GM19438 (cell line): Measurements from ENCODE around the gene REXO4.
"Not testable (repeated sequence)": the region's sequence is repeated elsewhere in the genome, so short reads cannot be mapped to it uniquely, and the experiment has no call there.

Source experiments
- ATAC-seq: cut with Tn5 transposase; IDR thresholded peaks from one replicate; pipeline ENCODE4 v1.9.1; 2021; ENCODE audit warnings: low read depth; ENCODE audit not compliant: unreplicated experiment

The REXO4 gene

DNA sequence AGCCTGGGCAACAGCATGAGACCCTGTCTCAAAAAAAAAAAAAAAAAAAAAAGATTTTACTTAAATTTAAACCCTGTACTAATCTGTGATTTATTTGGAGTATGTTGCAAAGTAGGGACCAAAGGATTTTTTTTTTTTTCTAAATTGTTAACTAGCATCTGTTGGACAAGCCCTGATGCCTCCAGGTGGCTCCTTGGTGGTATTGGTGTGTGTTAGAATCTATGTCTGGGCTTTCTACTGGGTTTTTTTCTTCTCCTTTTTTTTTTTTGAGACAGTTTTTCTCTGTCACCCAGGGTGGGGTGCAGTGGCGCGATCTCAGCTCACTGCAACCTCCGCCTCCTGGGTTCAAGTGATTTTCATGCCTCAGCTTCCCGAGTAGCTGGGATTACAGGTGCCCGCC, 34.1 kb upstream of the REXO4 start:
- ATAC-seq = not testable (repeated sequence)

DNA sequence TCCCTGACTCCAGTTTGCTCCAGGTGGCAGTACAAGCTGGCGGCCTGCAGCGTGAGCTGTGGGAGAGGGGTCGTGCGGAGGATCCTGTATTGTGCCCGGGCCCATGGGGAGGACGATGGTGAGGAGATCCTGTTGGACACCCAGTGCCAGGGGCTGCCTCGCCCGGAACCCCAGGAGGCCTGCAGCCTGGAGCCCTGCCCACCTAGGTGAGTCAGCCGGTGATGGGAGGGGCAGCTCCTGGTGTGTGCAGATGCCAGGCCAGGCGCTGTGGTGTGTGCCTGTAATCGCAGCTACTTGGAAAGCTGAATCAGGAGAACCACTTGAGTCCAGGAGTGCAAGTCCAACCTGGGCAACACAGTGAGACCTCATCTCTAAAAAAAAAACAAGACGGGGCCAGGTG, 31.9 kb upstream of the REXO4 start:
- no peak for ATAC-seq

DNA sequence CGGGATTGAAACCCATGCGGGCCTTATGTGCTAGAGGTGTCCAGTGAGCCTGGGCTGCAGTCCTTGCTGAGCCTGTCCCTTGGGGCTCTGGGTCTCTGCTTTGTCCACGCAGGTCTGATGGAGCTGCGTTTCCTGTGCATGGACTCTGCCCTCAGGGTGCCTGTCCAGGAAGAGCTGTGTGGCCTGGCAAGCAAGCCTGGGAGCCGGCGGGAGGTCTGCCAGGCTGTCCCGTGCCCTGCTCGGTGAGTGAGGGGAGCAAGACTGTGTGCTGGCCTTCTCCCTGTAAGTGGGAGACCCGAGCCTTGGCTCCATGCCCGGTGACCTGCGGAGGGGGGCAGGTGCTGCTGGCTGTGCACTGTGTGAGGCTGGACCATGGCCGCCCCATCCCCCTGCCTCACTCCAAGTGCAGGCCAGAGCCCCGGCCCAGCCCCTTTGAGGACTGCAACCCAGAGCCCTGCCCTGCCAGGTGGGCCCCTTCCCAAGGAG, 30.7 kb upstream of the REXO4 start:
- no peak for ATAC-seq

DNA sequence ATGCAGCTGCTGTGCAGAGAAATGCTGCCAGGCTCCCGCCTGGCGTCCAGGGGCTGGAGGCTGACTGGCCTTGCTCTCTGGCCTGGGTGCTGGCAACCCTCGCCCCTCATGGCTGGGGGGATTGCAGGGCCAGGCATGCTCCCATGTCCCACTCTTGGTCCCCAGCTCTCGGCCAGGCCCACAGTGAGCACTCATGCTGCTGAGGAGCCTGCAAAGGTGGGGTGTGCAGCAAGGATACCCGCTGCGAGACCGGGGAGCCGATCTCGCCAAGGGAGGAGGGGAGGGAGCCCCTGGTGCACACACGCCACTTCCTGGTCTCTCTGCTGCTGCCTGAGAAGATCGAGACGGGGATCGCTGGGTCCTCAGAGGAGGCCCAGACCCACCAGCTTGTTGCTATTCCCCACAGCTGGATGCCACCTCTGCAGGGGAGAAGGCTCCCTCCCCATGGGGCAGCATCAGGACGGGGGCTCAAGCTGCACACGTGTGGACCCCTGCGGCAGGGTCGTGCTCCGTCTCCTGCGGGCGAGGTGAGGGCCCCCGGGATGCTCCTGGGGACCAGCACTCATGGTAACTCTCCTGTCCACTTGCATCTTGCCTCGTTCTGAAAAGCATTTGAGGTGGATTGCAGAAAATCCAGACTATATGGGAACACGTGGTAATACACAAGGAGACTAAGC, 27.6 kb upstream of the REXO4 start:
- ATAC-seq = no peak

DNA sequence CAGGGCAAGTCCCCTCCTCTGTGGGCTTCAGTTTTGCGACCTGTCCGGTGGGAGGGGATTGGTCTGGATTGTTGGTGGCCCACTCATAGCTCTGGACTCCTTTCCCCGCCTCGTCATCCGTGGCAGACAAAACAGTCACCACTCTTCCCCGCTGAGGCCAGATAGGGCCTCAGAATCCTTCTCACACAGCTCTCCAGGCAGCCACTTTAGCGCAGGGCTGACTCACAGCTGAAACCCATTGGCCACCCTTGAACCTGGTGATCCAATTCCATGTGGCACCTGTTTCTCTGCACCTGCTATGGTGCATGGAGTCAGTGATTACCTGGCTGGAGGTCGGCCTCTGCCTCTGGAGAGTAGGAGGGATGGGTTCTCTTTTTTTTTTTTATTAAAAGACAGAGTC, 26.2 kb upstream of the REXO4 start:
- ATAC-seq = no peak

DNA sequence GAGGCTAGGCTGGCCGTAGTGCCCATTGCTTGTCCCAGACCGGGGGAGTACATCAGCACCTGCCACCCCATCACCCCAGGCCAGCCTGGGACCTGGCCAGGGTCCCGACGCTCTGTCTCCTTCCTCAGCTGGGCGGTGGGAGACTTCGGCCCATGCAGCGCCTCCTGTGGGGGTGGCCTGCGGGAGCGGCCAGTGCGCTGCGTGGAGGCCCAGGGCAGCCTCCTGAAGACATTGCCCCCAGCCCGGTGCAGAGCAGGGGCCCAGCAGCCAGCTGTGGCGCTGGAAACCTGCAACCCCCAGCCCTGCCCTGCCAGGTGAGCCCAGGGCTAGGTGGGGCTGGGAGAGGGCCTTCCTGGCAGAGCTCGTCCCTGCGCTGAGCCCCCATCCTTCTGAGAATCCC, 25.4 kb upstream of the REXO4 start:
- no peak for ATAC-seq

DNA sequence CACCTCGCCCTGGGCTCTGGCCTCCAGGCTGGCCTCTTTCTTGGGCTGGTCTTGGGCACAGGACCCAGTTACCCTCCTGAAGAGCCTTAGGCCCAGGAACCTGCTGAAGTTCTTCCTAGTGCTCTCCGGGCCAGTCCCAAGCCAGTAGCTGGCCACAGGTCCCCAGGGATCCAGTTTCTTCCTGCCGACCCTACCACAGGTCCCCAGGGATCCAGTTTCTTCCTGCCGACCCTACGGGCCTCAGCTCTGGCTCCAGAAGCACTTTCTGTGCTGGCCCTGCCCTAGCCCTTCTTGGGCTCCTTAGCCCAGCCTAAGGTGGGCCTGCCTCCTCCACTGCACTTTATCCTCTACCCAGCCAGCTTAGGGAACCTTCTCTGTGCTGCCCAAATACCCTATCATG, 23.8 kb upstream of the REXO4 start:
- no peak for ATAC-seq

DNA sequence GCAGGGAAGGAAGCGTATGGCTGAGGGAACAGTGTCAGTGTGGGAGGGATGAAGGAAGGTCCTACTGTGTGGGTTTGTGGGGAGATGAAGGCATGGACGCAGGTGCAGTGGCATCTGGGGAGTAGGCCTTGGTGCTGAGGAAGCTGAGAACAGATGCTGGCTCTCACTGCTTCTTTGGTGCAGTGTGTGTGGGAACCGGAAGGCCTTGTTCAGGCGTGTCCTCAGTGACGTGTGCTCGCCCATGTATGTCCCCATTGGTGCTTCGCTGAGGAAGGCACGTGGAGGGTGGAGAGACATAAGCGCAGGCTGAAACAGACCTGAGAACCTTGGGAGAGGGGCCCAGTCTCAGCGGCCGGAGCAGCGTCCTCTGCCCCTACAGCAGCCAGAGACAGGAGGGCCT, 23.1 kb upstream of the REXO4 start:
- ATAC-seq = peak; percentile 79

DNA sequence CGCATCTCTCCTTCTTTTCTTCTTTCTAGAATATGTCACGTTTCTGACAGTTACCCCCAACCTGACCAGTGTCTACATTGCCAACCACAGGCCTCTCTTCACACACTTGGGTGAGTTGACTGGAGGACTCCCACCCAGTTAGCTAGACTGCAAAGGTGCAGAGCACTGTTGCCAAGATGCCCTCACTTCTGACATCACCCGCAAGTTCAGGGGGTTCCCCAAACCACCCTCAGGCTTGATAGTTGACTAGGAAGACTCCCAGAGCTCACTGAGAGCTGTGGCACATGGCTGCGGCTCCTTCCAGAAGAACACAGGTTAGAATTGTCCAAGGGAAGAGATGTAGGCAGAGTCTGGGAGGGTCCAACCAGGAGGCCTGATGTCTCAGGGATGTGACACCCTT, 21.5 kb upstream of the REXO4 start:
- no peak for ATAC-seq

DNA sequence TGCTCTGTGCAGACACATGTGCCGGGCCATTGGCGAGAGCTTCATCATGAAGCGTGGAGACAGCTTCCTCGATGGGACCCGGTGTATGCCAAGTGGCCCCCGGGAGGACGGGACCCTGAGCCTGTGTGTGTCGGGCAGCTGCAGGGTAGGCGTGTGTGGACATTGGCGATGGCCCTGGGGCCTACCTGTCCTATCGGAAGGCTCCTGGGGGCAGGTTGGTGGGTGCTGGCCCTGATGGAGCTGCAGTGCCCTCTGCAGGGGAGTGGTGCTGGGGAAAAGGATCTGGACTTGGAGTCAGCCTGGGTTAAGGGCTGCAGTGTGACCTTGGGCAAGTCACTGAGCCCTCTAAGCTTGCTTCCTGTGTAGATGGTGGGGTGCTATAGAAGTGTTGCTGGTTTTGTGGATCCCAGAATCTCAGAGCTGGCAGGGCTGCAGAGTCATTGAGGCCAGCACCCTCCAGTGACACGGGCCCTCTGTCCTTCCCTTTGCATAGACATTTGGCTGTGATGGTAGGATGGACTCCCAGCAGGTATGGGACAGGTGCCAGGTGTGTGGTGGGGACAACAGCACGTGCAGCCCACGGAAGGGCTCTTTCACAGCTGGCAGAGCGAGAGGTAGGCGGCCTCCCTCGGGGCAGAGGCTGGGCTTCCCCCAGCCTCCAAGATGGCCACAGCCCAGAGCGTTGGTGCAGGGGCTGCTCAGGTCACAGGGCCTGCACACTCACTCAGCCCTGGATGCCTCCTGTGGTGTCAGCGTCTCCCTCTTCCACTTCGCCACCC, 20.1 kb upstream of the REXO4 start:
- ATAC-seq = no peak

DNA sequence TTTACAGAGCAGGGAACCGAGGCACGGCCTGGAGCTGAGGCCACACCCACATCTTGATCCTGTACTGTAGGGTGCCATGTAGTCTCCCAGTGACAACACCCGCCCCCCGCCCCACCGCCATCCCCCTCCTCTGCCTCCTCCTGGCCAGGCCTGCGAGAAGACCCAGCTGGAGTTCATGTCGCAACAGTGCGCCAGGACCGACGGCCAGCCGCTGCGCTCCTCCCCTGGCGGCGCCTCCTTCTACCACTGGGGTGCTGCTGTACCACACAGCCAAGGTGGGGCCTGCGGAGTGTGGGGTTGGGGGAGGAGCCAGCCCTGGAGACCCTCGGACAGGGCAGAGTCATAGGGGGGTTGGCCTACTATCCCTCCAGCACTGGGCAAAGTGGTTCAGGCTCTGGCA, 18.9 kb upstream of the REXO4 start:
- ATAC-seq = no peak

DNA sequence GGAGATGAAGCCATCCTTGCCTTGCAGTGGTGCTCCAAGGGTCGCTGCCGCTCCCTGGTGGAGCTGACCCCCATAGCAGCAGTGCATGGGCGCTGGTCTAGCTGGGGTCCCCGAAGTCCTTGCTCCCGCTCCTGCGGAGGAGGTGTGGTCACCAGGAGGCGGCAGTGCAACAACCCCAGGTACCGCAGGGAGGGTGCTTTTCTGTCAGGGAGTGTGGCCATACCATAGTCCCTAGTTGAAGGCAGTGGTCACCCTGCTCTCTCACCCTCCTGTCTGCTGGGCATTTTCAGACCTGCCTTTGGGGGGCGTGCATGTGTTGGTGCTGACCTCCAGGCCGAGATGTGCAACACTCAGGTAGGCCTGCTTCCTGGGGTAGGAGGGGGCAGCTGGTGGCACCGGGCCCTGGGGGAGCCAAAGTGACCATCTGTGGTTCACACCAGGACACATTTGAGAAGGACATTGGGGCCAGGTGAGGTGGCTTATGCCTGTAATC, 15.6 kb upstream of the REXO4 start:
- ATAC-seq = no peak

DNA sequence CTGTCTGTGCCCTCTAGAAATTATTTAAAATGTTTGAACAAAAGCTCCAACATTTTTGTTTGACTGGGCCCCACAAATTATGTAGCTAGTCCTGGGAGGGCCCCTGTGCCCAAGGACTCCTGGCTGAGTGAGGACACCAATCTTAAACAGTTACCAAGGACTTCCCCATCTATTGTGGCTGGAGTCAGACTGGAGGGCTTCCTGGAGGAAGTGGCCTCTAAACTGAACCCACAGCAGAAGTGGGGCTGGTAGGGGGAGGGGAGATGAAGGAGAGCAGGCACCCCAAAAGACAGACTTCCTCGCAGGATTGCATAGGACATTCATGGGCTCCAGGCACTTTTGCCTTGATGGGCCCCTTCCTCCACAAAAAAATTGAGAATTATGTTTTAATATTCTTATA, 12.4 kb upstream of the REXO4 start:
- ATAC-seq = no peak

DNA sequence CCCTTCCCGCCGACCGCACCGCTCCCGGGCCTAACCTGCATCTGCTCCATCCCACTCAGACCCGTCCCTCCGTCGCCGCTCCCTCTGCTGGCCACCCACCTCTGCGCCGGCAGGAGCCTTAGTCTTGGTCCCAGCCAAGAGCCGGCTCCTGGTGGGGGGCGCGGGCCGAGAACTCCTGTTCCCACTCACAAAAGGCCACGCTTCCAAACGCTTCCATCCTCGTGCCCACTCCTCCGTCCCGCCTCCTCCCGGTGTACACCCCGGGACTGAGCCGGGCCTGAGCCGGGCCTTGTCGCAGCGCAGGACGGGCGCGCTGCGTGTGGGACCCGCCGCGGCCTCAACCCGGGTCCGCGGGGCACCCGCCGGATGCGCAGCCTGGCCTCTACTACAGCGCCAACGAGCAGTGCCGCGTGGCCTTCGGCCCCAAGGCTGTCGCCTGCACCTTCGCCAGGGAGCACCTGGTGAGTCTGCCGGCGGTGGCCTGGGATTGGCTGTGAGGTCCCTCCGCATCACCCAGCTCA, 11.9 kb upstream of the REXO4 start:
- ATAC-seq = no peak

DNA sequence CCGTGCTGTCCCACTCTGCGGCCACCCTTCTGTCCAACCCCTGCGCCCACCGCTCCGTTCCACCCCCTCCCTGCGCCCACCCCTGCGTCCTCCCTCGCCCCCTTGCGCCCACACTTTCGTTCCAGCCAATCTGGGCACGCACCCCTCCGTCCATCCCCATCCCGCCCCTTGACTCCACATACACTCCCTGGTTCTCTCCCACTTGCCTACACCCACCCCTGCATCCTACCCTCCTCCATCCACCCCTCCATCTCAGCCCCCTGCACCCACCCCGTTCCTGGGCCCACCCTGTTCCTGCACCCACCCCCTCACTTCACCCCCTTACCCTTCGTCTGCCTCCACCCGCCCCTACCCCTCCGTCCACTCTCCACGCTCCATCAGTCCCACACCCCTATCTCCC, 11.4 kb upstream of the REXO4 start:
- ATAC-seq = no peak

DNA sequence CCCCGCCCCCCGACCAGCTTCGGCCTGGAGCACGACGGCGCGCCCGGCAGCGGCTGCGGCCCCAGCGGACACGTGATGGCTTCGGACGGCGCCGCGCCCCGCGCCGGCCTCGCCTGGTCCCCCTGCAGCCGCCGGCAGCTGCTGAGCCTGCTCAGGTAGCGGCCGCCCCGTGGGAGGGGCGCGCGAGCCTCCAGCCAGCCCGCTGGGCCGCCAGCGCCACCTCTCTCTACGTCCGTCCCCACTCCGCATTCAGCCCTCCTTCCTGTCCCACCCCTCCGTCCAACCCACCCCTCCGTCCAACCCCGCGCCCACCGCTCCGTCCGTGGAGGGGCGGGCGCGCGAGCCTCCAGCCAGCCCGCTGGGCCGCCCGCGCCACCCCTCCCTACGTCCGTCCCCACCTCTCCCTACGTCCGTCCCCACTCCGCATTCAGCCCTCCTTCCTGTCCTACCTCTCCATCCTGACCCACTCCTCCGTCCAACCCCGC, 10.8 kb upstream of the REXO4 start:
- ATAC-seq = no peak

DNA sequence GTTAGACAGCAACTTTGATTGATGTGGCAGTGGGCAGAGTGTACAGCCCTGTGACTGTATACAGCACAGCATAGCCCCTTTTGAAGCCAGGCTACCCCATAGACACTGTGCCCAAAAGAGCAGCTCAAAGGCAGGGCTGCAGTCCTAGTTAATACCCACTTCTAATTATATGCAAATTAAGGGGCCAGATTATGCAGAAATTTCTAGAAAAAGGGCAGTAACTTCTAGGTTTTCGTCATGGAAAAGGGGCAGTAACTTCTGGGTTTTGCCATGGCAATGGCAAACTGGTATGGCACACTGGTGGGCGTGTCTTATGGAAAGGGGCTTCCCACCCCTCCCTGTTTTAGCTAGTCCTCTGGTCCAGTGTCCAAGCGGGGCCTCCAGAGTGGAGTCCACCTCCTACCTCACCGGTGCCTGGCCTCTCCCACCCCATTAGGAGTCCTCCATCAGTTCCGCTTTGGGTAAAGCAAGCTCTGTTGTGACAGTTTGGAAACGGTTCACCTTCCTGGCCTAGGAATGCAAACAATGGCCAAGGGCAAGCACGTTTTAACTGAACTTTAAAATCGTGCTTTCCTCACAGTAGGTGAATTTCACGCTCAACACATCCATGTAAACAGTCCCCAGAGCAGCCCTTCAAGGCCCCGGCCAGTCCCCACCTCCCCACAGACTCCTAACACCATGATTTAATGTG, 10.0 kb upstream of the REXO4 start:
- no peak for ATAC-seq

DNA sequence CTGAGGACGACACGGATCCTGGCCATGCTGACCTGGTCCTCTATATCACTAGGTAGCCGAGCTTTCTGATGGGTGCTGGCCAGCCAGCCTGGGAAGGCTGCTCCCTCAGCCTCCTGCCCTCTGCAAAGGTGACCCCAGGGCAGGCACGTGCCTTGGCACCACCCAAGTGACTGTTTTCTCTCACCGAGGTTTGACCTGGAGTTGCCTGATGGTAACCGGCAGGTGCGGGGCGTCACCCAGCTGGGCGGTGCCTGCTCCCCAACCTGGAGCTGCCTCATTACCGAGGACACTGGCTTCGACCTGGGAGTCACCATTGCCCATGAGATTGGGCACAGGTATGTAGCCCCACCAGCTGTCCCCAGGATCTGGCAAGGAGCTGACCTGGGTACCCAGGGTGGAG, 8.2 kb upstream of the REXO4 start:
- ATAC-seq = no peak

DNA sequence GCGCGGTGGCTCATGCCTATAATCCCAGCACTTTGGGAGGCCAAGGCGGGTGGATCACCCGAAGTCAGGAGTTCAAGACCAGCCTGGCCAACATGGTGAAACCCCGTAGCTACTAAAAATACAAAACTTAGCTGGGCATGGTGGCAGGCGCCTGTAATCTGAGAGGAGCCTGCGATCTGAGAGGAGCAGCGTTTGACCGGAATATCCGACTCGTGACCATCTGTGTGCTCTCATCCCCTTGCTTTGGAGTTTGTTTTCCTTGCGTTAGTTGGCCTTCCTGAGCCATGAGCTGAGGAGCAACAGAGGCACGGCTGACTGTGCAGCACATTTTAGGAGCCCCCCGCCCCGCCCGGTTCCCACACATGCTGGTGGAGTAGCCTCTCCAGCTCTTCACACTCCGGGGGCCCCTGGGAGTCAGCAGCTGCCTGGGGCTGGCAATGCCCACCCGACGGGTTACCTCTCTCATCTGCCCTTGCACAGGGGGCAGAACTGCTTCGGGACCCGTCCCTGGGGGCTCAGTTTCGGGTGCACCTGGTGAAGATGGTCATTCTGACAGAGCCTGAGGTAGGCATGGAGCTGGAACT, 7.3 kb upstream of the REXO4 start:
- no peak for ATAC-seq

DNA sequence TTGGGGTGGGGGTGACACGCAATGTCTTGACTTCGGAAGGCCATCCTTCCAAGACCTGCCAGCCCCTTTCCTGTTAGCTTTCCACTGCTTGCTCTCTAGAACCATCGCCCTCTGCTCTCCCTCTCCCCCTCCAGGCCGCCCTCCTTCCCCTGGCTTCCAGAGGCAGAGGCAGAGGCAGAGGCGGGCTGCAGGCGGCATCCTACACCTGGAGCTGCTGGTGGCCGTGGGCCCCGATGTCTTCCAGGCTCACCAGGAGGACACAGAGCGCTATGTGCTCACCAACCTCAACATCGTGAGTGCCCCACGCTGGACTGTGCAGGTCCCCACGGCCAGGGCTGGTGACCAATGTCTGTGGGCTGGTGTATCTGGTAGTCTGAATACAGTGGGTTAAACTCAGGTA, 6.4 kb upstream of the REXO4 start:
- ATAC-seq = no peak

DNA sequence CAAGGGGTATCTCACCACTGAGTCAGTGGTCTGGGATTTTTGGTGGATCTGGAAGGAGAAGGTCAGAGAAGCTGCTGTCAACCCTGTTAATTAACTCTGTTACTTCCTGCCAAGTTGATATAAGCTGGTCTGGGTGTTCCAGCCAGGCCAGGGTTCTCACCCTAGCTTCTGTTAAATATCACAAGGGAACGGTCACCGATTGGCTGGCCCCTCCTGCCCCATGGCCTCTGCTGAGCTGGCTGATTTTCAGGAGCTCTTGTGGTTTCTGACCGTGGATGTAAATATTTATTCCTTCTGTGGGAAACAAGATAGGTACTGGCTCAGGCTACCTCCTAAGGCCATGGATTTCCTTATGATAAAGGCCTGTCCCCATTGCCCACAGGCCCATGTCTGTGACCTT, 5.4 kb upstream of the REXO4 start:
- ATAC-seq = no peak
